K562 (cell line): ENCODE results near the gene PARD3. TPM values are rescaled to one million over a fixed set of nuclear protein-coding genes. Genes with fewer than 3 reads are reported as not detected.

Experiments
- ATAC-seq: fragments of 200-7000 bp; cut with Tn5 transposase; 3 replicates; pipeline ENCODE4 v1.9.1; 2020; ENCODE audit warnings: moderate library complexity
- BruUV-seq: library from RNA; stranded (reverse); fragments of 400-500 nt; replicated peaks from 2 replicates; lab custom pipeline; 2021; lab: Mats Ljungman, UMichigan
- CTCF ChIA-PET: fragments of 300-600 bp; formaldehyde crosslinking; extraction: SDS; loops from one replicate; lab custom pipeline; 2021; ENCODE audit warnings: low intra/inter-chr PET ratio; lab: Yijun Ruan, JAX
- POLR2A ChIA-PET: fragments of 300-600, 350-650 bp; sonication (Branson Sonifier 250); formaldehyde crosslinking; extraction: SDS; loops from one replicate; lab custom pipeline; 2021; ENCODE audit warnings: antibody characterized with exemption, inconsistent platforms; lab: Yijun Ruan, JAX
- DNase-seq, 4 experiments: peaks; one replicate each; pipeline versions ENCODE4 v3.0.0 to v3.0.0-alpha.2; 2011 to 2018; ENCODE audit warnings: low spot score in 3 of 4, mixed read lengths in 3 of 4; ENCODE audit errors: extremely low read depth in 1 of 4
- FAIRE-seq: peaks from 2 replicates; lab custom pipeline; 2011; peaks lifted over from hg19 to GRCh38; lab: Jason Lieb, UNC
- H2AFZ ChIP-seq: 2 replicates; pipeline ENCODE4 v1.6.0; 2011; ENCODE audit warnings: low read depth, low read length, control low read depth, inconsistent platforms
- H3K27ac ChIP-seq: fragments of 200-600 bp; 3 replicates; pipeline ENCODE4 v1.8.0; 2011; ENCODE audit warnings: low read depth, mild to moderate bottlenecking, control low read depth, inconsistent platforms, low read length, moderate library complexity, mixed read lengths; ENCODE audit errors: extremely low read depth
- H3K27me3 ChIP-seq, 2 experiments: fragments of 300-600 bp in 1 of 2; 2 replicates in 1 of 2; 3 replicates in 1 of 2; pipeline versions ENCODE4 v1.6.0 to v1.8.0; 2011; ENCODE audit warnings: inconsistent platforms in 2 of 2, low read length in 2 of 2, mild to moderate bottlenecking in 1 of 2, mixed read lengths in 1 of 2, moderate library complexity in 1 of 2; ENCODE audit not compliant: control insufficient read depth in 2 of 2, insufficient read depth in 2 of 2
- H3K36me3 ChIP-seq: fragments of 300-600 bp; 3 replicates; pipeline ENCODE4 v1.8.0; 2011; ENCODE audit warnings: mild to moderate bottlenecking, low read length, inconsistent platforms; ENCODE audit not compliant: control insufficient read depth, insufficient read depth
- H3K4me1 ChIP-seq, 2 experiments: fragments of 200-600 bp in 1 of 2; replicated peaks in 1 of 2; 2 replicates in 1 of 2; 3 replicates in 1 of 2; pipeline versions ENCODE4 v1.5.1 to v1.8.0; 2011; ENCODE audit warnings: inconsistent platforms in 2 of 2, low read length in 2 of 2, mild to moderate bottlenecking in 1 of 2, mixed read lengths in 1 of 2, moderate library complexity in 1 of 2; ENCODE audit not compliant: control insufficient read depth in 2 of 2, insufficient read depth in 2 of 2
- H3K4me2 ChIP-seq: 2 replicates; pipeline ENCODE4 v1.6.1; 2011; ENCODE audit warnings: low read length, control low read depth, inconsistent platforms, mixed read lengths; ENCODE audit not compliant: insufficient read depth
- H3K4me3 ChIP-seq: fragments of 200-600 bp; sonication (generic), shearing (Covaris generic); 2 replicates; pipeline ENCODE4 v1.5.1; 2016; ENCODE audit warnings: control low read depth, inconsistent platforms
- H3K79me2 ChIP-seq: fragments of 200-600 bp; 3 replicates; pipeline ENCODE4 v1.8.0; 2011; ENCODE audit warnings: low read length, inconsistent platforms; ENCODE audit not compliant: control insufficient read depth, insufficient read depth
- H3K9ac ChIP-seq, 2 experiments: 2 replicates each; pipeline versions ENCODE4 v1.6.0 to v1.6.1; 2011; ENCODE audit warnings: low read depth in 2 of 2, low read length in 2 of 2, control low read depth in 1 of 2, inconsistent platforms in 1 of 2, mild to moderate bottlenecking in 1 of 2, mixed read lengths in 1 of 2; ENCODE audit not compliant: insufficient read depth in 1 of 2
- H3K9me1 ChIP-seq: one replicate; pipeline ENCODE4 v1.6.0; 2011; ENCODE audit warnings: inconsistent platforms, mild to moderate bottlenecking, low read length, moderate library complexity; ENCODE audit not compliant: control insufficient read depth, insufficient read depth
- H3K9me3 ChIP-seq: replicated peaks from 2 replicates; pipeline ENCODE4 v1.5.1; 2011; ENCODE audit warnings: low read depth, low read length, inconsistent platforms; ENCODE audit not compliant: control insufficient read depth, insufficient read depth
- H4K20me1 ChIP-seq: replicated peaks from 2 replicates; pipeline ENCODE4 v1.6.1; 2011; ENCODE audit warnings: low read length, inconsistent platforms, mixed read lengths; ENCODE audit not compliant: control insufficient read depth, insufficient read depth
- HNRNPLL ChIP-seq: fragments of 200-400 bp; formaldehyde crosslinking; IDR thresholded peaks from 2 replicates; pipeline ENCODE4 v1.6.1; 2017; ENCODE audit warnings: low read length, low read depth, mild to moderate bottlenecking; ENCODE audit not compliant: poor library complexity, severe bottlenecking
- HSF4 ChIP-seq: fragments of 250-450 bp; sonication (Bioruptor Pico); IDR thresholded peaks from 2 replicates; pipeline ENCODE4 v2.1.2; 2022; ENCODE audit warnings: mild to moderate bottlenecking, moderate library complexity, borderline replicate concordance
- L3MBTL2 ChIP-seq: fragments of 450-650 bp; IDR thresholded peaks from 2 replicates; pipeline ENCODE4 v1.6.1; 2016; ENCODE audit warnings: mild to moderate bottlenecking, moderate library complexity
- PHF20 ChIP-seq: fragments of 450-650 bp; IDR thresholded peaks from 2 replicates; pipeline ENCODE4 v1.6.1; 2018; ENCODE audit not compliant: partially characterized antibody
- POLR2B ChIP-seq: fragments of 450-650 bp; IDR thresholded peaks from 2 replicates; pipeline ENCODE4 v1.6.1; 2018; ENCODE audit warnings: low read depth; ENCODE audit not compliant: partially characterized antibody
- SAFB2 ChIP-seq: fragments of 200-400 bp; formaldehyde crosslinking; IDR thresholded peaks from 2 replicates; pipeline ENCODE4 v1.6.1; 2018; ENCODE audit warnings: borderline replicate concordance, low read length, low read depth, moderate library complexity; ENCODE audit not compliant: severe bottlenecking
- ZFP36 ChIP-seq: fragments of 150-350 bp; IDR thresholded peaks from 2 replicates; pipeline ENCODE4 v1.6.1; 2018; ENCODE audit warnings: low read length, low read depth; ENCODE audit not compliant: partially characterized antibody
- ZKSCAN1 ChIP-seq: fragments of 150-350 bp; IDR thresholded peaks from 2 replicates; pipeline ENCODE4 v1.6.1; 2016; ENCODE audit warnings: low read depth, low read length
- WGBS: fragments of 100-300 bp; shearing (Covaris generic); methylation state at CpG from one replicate; pipeline ENCODE4 v1.1.6; 2016; ENCODE audit warnings: low coverage, mixed read lengths; ENCODE audit not compliant: insufficient coverage; ENCODE audit errors: missing lambda C conversion rate; 5-methylcytosine and 5-hydroxymethylcytosine counted together
- in situ Hi-C: fragments of 300-500 bp; cut with MboI; formaldehyde crosslinking; loops from 4 replicates; pipeline ENCODE4 v1.15.0; 2018; ENCODE audit warnings: inconsistent platforms, mixed read lengths
- intact Hi-C: fragments of 100-400 bp; cut with micrococcal nuclease; formaldehyde crosslinking; loops from 2 replicates; pipeline ENCODE4 v1.14.2; 2022
- polyA plus RNA-seq, 8 experiments: library from polyadenylated mRNA; depleted of rRNA in 4 of 8; stranded (reverse) in 5 of 8; unstranded in 3 of 8; fragments of >200 nt; fragmentation: Nextera tagmentation in 2 of 8; fragmentation: Illumina TruSeq in 1 of 8; extraction: Ambion mirVana in 2 of 8; extraction: Trizol in 1 of 8; gene quantifications; 2 replicates each; pipeline versions ENCODE4 v1.2.1 to v1.2.3, GENCODE V29; 2011 to 2014; ENCODE audit warnings: inconsistent platforms in 1 of 8, missing spikeins in 1 of 8
- total RNA-seq, 7 experiments: library from RNA; depleted of rRNA in 6 of 7; stranded (reverse); fragments of >200 nt in 6 of 7; fragmentation: Illumina TruSeq in 2 of 7; extraction: Trizol in 2 of 7; gene quantifications; 2 replicates each; pipeline versions ENCODE4 v1.2.1 to v1.2.3, GENCODE V29; 2011 to 2021; ENCODE audit warnings: low replicate concordance in 1 of 7
- TF ChIP-seq, protein P1 (sequence below): fragments of 200-800 bp; sonication (Bioruptor generic); IDR thresholded peaks from 2 replicates; pipeline ENCODE4 v1.6.1; 2017; ENCODE audit warnings: missing genetic modification characterization, missing compliant biosample characterization

PARD3 gene
- total and polyA plus RNA-seq, 9 of the 15 experiments (the other 6 are each of a cell fraction or from before 2014, with no cell fraction given): 2.7 to 11.7 (median 7.7) TPM

DNA sequence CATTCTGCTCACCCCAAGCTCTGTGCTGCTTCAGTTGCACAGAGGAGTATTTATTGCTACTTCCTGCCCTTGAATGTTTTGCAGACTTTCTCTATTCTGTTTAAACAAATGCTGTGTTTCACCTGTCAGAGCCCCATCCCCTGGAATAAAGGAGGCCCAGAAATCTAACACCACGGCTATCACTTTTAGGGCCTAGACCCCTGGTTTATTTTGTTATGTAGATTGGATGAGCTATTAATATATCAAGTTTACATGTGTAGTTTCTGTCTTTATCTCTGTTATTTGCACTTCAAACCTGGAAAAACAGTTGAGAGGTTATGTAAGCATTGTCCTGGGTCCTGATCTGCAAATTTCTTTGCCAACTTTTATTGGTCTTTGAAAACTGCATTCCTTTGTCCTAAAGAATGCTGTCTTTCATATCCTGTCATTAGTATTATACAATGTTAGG, 630.1 kb downstream of the PARD3 start:
- H3K27me3 ChIP-seq: peaks cover 0 to 10% of the 10 kb centered on the region in 2 experiments; a peak in 1 of 5 replicates
- TF ChIP-seq POLR2B: no peak
- TF ChIP-seq HNRNPLL: no peak
- TF ChIP-seq HSF4 (CRISPR knock-in tag): no peak
- TF ChIP-seq L3MBTL2: no peak
- TF ChIP-seq ZKSCAN1: no peak
- H3K4me2 ChIP-seq: no peak overlapping the region
- FAIRE-seq (no peak), DNase-seq (no peak), ATAC-seq (no peak)
- 0% methylated on average over 1 of the region's 1 CpG for WGBS
- no peaks in the 10 kb centered on the region for H3K79me2 ChIP-seq
- BruUV-seq: no TSS peak
- H3K9me1 ChIP-seq: no peaks in the 10 kb centered on the region
- H3K4me1 ChIP-seq: no peaks in the 10 kb centered on the region
- no peak overlapping the region for H3K4me3 ChIP-seq
- in situ Hi-C loops: no loop called here
- H3K9me3 ChIP-seq: no peaks in the 10 kb centered on the region
- ChIA-PET POLR2A (interaction anchor here (0.6 to 2.0 kb wide), 2 partner anchors 8 to 14 kb away, joined by 4 to 8 read pairs; no protein-coding TSS in a partner anchor), CTCF (no interaction called here)
- no peaks in the 10 kb centered on the region for H3K36me3 ChIP-seq
- H3K9ac ChIP-seq: no peak overlapping the region
- intact Hi-C loops: no loop called here
- H2AFZ ChIP-seq: no peak overlapping the region
- H4K20me1 ChIP-seq: no peaks in the 10 kb centered on the region
- no peak overlapping the region for H3K27ac ChIP-seq

DNA sequence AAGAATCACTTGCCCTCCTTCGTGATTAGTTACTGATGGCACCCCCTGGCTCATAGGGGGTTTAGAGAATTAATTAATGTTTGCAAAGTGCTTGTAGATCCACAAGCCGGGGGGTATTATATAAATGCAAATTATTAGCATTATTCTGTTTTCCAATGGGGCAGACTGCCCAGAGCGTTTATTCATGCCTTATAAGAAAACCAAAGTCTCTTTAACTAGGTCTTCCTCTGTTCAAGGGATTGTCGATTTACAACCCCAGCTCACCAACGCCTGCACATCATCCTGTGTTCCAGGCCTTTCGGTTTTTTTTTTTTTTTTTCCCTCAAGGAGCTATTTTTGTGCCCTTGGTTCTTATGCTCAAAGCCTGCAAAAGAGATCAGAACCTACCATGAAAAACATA, 630.7 kb downstream of the PARD3 start:
- no peaks in the 10 kb centered on the region for H4K20me1 ChIP-seq
- no peak overlapping the region for H2AFZ ChIP-seq
- no peaks in the 10 kb centered on the region for H3K79me2 ChIP-seq
- TF ChIP-seq PHF20 (no peak), ZFP36 (no peak), SAFB2 (no peak)
- TF ChIP-seq, protein P1, sequence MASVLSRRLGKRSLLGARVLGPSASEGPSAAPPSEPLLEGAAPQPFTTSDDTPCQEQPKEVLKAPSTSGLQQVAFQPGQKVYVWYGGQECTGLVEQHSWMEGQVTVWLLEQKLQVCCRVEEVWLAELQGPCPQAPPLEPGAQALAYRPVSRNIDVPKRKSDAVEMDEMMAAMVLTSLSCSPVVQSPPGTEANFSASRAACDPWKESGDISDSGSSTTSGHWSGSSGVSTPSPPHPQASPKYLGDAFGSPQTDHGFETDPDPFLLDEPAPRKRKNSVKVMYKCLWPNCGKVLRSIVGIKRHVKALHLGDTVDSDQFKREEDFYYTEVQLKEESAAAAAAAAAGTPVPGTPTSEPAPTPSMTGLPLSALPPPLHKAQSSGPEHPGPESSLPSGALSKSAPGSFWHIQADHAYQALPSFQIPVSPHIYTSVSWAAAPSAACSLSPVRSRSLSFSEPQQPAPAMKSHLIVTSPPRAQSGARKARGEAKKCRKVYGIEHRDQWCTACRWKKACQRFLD (CRISPR knock-in tag): no peak
- POLR2A ChIA-PET: interaction anchor here (2.0 kb wide), 1 partner anchor 9 kb away, joined by 8 read pairs; no protein-coding TSS in a partner anchor
- DNase-seq (no peak), FAIRE-seq (no peak), ATAC-seq (no peak)
- intact Hi-C loops (no loop called here), in situ Hi-C loops (no loop called here)
- WGBS: 0% methylated on average over 6 of the region's 6 CpGs
- no peaks in the 10 kb centered on the region for H3K9me3 ChIP-seq
- no peak overlapping the region for H3K9ac ChIP-seq
- no peak overlapping the region for H3K27ac ChIP-seq
- H3K4me1 ChIP-seq: no peaks in the 10 kb centered on the region
- H3K9me1 ChIP-seq: no peaks in the 10 kb centered on the region
- H3K4me2 ChIP-seq: no peak overlapping the region
- H3K36me3 ChIP-seq: no peaks in the 10 kb centered on the region
- BruUV-seq: no TSS peak
- H3K4me3 ChIP-seq: no peak overlapping the region
- CTCF ChIA-PET: no interaction called here
- H3K27me3 ChIP-seq: peaks cover 0 to 10% of the 10 kb centered on the region in 2 experiments; a peak in 1 of 5 replicates
